Ovary (tissue), 3 donors: Measurements from ENCODE around the gene PPP3R2.

Experiments used
- CTCF ChIP-seq, 3 donors: fragments of 450-650 bp in 2 of 3; fragments of 200-600 bp in 1 of 3; IDR thresholded peaks; one replicate each; pipeline versions ENCODE4 v1.5.1 to v1.8.0; 2016 to 2022; ENCODE audit warnings: antibody characterized with exemption in 3 of 3, mild to moderate bottlenecking in 1 of 3
- EP300 ChIP-seq: sonication (generic); formaldehyde crosslinking; IDR thresholded peaks from one replicate; pipeline ENCODE4 v1.6.1; 2017; ENCODE audit warnings: antibody characterized with exemption
- donor health status: DM: no; HTN: no; CAD: no.

- no peak for TF ChIP-seq CTCF (IDR thresholded peaks at IDR 0.05)
- no peak for TF ChIP-seq EP300
Measured at GRCh38 chr9:101594796-101595195, at the start of gene PPP3R2.
